Measurements from ENCODE around the gene TMEM163. TPM values are rescaled to one million over a fixed set of nuclear protein-coding genes. Genes with fewer than 3 reads are reported as not detected.

The TMEM163 gene
- polyA plus RNA-seq, 3 donors from 2014 or later: 1.1 to 5.2 (median 2.8) TPM

DNA sequence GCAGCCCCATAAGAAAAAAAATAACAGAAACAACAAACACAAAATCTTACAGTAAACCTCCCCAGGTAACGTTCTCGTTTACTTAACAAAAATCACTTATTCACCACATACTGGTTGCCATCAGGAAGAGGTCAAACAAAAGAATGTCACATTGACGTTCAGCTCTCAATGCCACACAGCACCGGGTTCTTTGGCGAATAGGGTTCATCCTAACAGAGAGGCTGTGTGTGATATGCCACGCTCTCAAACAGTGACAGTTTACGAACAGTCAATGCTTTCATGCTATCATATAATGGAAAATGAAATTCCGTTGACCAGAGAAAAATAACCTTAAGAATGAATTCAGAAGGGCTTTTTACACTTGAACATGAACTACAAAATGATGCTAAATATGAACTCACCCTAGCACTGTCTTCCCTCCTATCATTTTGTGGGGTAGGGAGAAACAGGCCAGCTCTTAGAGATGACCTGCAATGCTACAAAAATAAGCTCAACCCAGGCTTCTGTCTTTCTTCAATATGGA, 2.0 kb downstream of the TMEM163 start:
- Mint-ChIP-seq H3K27ac (peak overlapping the region in 2 of 6 donors; percentile 13 to 14), H3K27me3 (ENCODE audit: low read depth in 3 of 3) (peaks cover 11 to 25% (median 14%) of the 10 kb centered on the region in 3 donors), H3K36me3 (no peaks in the 10 kb centered on the region), H3K4me1 (peaks cover 50% of the 10 kb centered on the region in 2 donors), H3K4me3 (peak overlapping the region; percentile 82 to 88 (median 85)), H3K9me3 (peaks cover 0 to 1% (median 0%) of the 10 kb centered on the region in 6 donors)
- no peak for DNase-seq

DNA sequence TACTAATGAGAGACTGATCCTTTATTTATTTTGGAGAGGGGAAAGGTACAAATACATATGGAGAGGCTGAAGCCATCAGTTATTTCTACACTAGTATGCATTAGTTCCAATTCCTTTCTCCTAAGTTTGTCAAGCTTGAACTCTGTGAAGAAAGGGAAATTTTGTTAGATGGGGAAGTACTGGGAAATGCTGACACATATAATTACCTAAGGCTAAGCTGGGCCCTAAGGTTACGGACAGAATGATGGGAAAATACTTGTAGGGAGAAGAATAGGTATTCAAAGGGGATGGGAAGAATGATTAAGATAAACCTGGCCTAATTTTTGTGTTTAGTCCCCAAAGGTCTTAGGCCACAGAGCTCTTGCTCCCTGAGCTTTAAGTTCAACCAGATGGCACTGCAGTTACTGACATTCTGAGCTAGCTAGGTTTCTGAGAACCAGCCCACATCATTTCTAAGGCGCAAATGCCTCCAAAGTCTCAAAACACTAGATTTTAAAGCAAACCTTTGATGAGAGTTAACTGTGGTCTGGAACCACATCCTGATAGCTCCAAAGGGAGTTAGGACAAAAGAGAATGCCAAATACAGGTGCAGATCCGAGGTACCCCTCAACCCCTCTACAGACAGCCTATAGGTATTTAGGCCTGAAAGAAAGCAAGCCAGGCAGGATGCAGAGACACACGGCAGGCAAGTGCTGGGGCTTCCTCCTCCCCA, 2.7 kb downstream of the TMEM163 start:
- Mint-ChIP-seq H3K4me3 (peak overlapping the region in 3 of 5 donors; percentile 85 to 88 (median 85)), H3K36me3 (no peaks in the 10 kb centered on the region), H3K27me3 (ENCODE audit: low read depth in 3 of 3) (peaks cover 11 to 23% (median 14%) of the 10 kb centered on the region in 3 donors), H3K9me3 (peaks cover 0 to 1% (median 0%) of the 10 kb centered on the region in 6 donors), H3K27ac (peak overlapping the region in 2 of 6 donors; percentile 13 to 14), H3K4me1 (peaks cover 50% of the 10 kb centered on the region in 2 donors)
- DNase-seq: no peak

DNA sequence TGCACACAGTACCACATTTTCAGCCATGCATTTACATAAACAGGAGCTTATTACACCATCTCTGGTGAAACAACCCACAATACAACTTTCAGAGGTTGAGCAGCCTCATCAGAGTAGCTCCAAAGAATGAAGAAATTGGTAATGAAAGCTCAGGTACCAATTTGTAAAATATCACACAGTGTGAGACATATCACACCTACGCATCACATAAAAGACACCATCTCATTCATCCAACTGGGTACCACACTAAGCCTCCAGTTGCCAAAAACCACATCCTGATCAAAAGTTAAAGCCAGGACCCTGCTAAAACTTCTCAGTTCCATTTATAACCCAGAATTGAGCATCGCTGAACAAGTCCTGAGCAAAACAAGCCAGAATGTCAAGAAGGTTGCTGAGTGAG, 4.6 kb downstream of the TMEM163 start:
- Mint-ChIP-seq H3K9me3 (peaks cover 0 to 1% (median 0%) of the 10 kb centered on the region in 6 donors), H3K27ac (peak overlapping the region in 4 of 6 donors; percentile 5 to 62 (median 44)), H3K4me3 (peak overlapping the region in 1 of 5 donors; percentile 17)

DNA sequence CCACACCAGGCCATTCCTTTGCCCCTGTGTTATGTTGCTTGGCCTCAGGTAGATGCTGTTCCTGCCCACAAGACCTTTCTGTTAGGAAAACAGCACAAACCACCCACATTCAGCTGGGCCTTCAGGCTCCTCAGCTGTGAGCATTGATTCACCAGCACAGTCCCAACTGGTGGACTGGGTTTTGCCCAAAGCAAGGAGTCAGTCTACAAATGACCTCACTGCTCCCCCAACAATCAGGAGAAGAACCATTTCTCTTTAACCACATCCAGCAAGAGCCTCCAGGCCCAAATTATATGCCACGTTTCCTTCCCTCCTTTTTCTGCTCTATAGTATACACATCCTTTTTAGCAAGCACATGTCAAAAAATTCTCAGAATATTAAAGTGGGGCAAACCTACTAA, 5.2 kb downstream of the TMEM163 start:
- H3K27me3 Mint-ChIP-seq (ENCODE audit: low read depth in 3 of 3): peaks cover 7 to 17% (median 11%) of the 10 kb centered on the region in 3 donors
- H3K4me3 Mint-ChIP-seq: peak overlapping the region in 1 of 5 donors; percentile 9
- peak overlapping the region in 5 of 6 donors; percentile 10 to 62 (median 33) for H3K27ac Mint-ChIP-seq
- no peaks in the 10 kb centered on the region for H3K36me3 Mint-ChIP-seq
- H3K9me3 Mint-ChIP-seq: peaks cover 0 to 1% (median 0%) of the 10 kb centered on the region in 6 donors
- DNase-seq: no peak
- peaks cover 40 to 42% of the 10 kb centered on the region in 2 donors for H3K4me1 Mint-ChIP-seq

More for the DNA sequence above, 4.6 kb downstream of the TMEM163 start:
- no peaks in the 10 kb centered on the region for H3K36me3 Mint-ChIP-seq
- peaks cover 40 to 42% of the 10 kb centered on the region in 2 donors for H3K4me1 Mint-ChIP-seq
- peak; percentile 25 to 45 (median 35) for DNase-seq
- peaks cover 7 to 17% (median 11%) of the 10 kb centered on the region in 3 donors for H3K27me3 Mint-ChIP-seq (ENCODE audit: low read depth in 3 of 3)

DNA sequence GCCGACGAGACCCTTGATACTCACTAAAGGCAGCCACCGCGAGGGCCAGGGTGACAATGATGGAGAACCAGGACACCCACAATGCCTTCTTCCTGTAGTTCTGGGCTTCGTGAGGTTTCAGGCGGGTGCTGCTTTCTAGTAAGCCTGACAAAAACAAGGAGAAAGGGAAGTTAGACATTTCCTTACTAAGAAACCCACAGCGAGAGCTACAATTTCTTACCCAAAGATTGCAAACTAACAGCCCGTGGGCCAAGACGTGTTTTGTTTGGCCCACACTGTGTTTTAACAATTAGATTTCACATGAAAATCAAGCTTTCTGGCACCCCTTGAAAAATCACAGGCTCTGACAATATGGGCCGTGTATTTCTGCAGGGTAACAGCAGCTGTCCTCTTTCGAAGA, 5.6 kb downstream of the TMEM163 start:
- Mint-ChIP-seq H3K27me3 (ENCODE audit: low read depth in 3 of 3) (peaks cover 7 to 17% (median 11%) of the 10 kb centered on the region in 3 donors), H3K9me3 (peaks cover 0 to 1% (median 0%) of the 10 kb centered on the region in 6 donors), H3K27ac (peak overlapping the region in 1 of 6 donors; percentile 6), H3K36me3 (no peaks in the 10 kb centered on the region), H3K4me1 (peaks cover 40 to 42% of the 10 kb centered on the region in 2 donors), H3K4me3 (peak overlapping the region in 1 of 5 donors; percentile 0)
- no peak for DNase-seq

DNA sequence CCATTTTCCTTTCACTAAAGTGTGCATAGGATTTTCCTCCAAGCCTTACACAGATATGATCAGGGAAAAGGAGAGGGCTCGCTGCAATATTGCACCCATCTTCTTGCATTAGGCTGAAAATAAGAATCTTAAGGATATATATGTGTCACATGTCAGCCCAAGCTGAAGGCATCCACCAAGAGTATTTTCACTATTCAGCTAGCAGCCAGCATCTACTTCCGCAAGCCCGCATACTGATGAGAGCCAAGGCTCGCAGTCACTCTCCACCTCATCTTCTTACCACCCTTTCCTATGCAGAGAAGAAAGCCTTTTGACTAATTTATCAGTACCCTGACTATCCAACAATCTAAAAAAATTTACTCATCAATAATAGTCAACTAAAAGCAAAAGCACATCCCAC, 6.1 kb downstream of the TMEM163 start:
- Mint-ChIP-seq H3K36me3 (no peaks in the 10 kb centered on the region), H3K27ac (peak overlapping the region in 1 of 6 donors; percentile 6), H3K4me3 (peak overlapping the region in 1 of 5 donors; percentile 0), H3K4me1 (peaks cover 39 to 40% of the 10 kb centered on the region in 2 donors), H3K9me3 (peaks cover 0 to 1% (median 0%) of the 10 kb centered on the region in 6 donors), H3K27me3 (ENCODE audit: low read depth in 3 of 3) (peaks cover 7 to 16% (median 11%) of the 10 kb centered on the region in 3 donors)
- no peak for DNase-seq

DNA sequence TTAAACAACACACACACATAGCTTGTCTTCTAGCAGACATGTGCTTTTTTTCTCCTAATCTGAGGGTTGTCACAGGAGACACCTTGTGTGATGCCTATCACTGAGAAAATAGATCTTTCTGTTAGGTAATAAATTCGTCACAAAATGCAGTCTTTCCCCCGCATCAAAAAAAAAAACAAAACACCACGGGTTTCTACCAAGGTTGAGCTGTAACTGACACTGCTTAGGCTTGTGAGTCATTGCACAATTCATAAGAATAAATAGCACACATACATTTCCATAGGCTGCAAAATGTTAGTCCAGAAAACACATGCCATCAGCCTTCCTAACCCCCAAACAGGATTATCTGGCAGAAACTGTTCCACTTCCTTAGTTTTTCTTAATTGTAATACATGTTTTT, 6.5 kb downstream of the TMEM163 start:
- H3K9me3 Mint-ChIP-seq: no peaks in the 10 kb centered on the region
- peak overlapping the region in 1 of 6 donors; percentile 6 for H3K27ac Mint-ChIP-seq
- DNase-seq: no peak
- H3K4me1 Mint-ChIP-seq: peaks cover 38 to 40% of the 10 kb centered on the region in 2 donors
- peaks cover 0 to 3% (median 0%) of the 10 kb centered on the region in 3 donors for H3K36me3 Mint-ChIP-seq
- peaks cover 4 to 12% (median 11%) of the 10 kb centered on the region in 3 donors for H3K27me3 Mint-ChIP-seq (ENCODE audit: low read depth in 3 of 3)
- H3K4me3 Mint-ChIP-seq: no peak overlapping the region

DNA sequence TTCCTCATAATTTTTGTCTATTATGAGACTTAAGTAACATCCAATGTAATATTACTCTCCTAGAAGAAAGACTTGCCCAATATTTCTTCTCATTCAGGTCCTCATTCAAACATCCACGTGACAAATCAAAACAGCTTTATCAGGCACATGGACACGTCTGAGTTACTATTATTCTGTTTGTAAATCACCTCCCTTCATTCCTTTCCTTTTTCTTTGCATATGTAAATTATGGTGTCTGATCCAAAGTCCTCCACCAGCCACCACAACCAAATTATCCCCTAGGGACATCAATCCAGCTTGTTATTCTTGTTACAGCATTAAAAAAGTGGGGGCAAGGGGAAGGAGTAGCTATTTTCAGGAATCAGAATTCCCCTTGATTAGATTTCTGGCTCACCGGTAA, 7.1 kb downstream of the TMEM163 start:
- H3K9me3 Mint-ChIP-seq: no peaks in the 10 kb centered on the region
- H3K27ac Mint-ChIP-seq: no peak overlapping the region
- no peak overlapping the region for H3K4me3 Mint-ChIP-seq
- peaks cover 0 to 6% (median 0%) of the 10 kb centered on the region in 3 donors for H3K36me3 Mint-ChIP-seq
- H3K4me1 Mint-ChIP-seq: peaks cover 38 to 40% of the 10 kb centered on the region in 2 donors
- H3K27me3 Mint-ChIP-seq (ENCODE audit: low read depth in 3 of 3): peaks cover 4 to 11% (median 10%) of the 10 kb centered on the region in 3 donors
- DNase-seq: no peak

DNA sequence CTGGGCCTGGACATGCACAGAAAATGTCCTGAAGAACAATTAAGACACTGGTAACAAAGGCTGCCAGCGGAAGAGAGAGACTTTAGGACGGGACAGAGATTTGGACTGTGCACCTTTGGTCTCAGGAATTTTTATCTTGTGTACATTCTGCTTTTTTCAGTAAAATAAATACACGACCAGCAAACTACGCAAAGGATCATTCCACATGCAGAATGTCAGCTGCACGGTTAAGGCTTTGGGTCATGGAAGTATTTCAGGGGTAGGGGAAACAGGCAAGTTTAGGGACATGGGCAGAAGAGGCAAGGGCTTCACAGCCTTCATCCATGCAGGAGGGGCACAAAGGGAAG, 11.5 kb downstream of the TMEM163 start:
- Mint-ChIP-seq H3K27ac (peak overlapping the region in 1 of 6 donors; percentile 34), H3K4me3 (peak overlapping the region; percentile 17 to 87 (median 74)), H3K9me3 (no peaks in the 10 kb centered on the region), H3K27me3 (ENCODE audit: low read depth in 3 of 3) (peaks cover 4 to 8% (median 5%) of the 10 kb centered on the region in 3 donors), H3K36me3 (peaks cover 0 to 12% (median 0%) of the 10 kb centered on the region in 3 donors), H3K4me1 (peaks cover 26 to 28% of the 10 kb centered on the region in 2 donors)
- no peak for DNase-seq

DNA sequence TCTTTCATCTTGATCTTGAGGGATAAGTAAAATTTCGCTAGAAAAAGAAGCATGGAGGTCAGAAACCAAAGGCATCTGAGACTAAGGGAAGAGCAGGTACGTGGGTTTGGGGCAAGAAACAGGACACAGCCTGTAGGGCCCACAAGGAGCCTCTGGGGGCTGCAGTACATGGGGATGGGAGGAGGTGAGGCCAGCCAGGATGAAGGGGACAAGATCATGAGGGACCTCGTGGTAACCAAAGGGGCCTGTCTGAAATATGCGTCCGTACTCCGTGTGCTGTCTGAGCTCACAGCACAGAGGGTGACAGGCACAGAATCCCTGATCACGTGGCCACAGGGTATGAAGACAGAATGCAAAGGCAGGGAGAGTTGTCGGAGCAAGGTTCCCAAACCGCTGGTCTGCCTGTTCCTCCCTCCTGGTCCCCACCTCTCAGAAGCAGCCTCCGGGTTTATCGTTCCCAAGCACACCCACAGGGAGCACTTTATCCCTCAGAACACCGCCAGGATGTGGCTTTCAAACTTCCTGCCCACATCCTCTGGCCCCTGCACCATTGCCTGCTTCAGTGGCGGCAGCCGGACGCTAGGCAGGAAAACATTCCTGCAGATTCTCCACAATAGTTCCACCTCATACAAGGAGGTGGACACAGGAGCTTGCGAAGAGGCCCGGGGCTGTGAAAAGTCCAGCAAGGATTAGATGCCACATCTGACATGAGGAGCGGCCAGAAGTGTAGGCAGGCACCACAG, 12.0 kb downstream of the TMEM163 start:
- Mint-ChIP-seq H3K4me3 (peak overlapping the region; percentile 17 to 87 (median 74)), H3K9me3 (no peaks in the 10 kb centered on the region), H3K4me1 (peaks cover 26 to 28% of the 10 kb centered on the region in 2 donors), H3K27me3 (ENCODE audit: low read depth in 3 of 3) (peaks cover 4 to 8% (median 5%) of the 10 kb centered on the region in 3 donors), H3K27ac (peak overlapping the region in 3 of 6 donors; percentile 0 to 34 (median 31)), H3K36me3 (peaks cover 0 to 15% (median 4%) of the 10 kb centered on the region in 3 donors)
- DNase-seq: no peak

DNA sequence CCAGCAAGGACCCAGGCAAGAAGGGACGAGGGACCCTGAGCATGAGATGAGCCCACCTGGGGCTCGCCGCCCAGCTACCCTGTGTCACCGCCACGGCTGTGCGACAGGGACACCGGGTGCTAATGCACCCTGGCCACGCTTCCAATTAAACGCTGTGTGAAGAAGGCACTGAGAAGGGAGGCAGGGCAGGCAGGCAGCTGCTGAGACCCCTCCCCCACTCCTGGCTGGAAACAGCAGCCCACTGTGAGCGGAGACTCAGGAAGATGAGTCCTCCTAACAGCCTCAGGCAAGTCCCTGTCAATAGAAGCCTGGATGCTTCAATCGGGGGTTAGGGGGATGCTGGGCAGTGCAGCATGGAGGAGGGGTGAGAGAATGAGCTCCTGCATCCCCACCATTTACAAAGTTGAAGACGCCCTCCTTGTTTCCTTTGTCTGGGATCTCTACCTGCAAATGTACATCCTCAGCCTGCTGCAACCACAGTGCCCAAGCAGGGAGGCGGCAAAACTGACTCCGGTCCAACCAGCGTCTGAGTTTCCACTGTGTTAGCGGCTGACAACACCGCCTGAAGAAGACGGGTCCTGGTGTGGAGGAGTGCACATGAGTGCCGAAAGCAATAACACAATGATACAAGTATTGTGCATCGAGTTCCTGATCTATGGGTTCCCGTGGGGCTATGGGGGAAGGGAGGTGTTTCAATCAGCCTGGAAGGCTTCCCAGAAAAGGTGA, 12.8 kb downstream of the TMEM163 start:
- Mint-ChIP-seq H3K4me1 (peaks cover 26 to 28% of the 10 kb centered on the region in 2 donors), H3K36me3 (peaks cover 0 to 15% (median 4%) of the 10 kb centered on the region in 3 donors), H3K4me3 (peak overlapping the region; percentile 17 to 87 (median 74)), H3K27me3 (ENCODE audit: low read depth in 3 of 3) (peaks cover 4 to 10% (median 5%) of the 10 kb centered on the region in 3 donors), H3K27ac (peak overlapping the region in 3 of 6 donors; percentile 16 to 34 (median 31)), H3K9me3 (no peaks in the 10 kb centered on the region)
- no peak for DNase-seq

DNA sequence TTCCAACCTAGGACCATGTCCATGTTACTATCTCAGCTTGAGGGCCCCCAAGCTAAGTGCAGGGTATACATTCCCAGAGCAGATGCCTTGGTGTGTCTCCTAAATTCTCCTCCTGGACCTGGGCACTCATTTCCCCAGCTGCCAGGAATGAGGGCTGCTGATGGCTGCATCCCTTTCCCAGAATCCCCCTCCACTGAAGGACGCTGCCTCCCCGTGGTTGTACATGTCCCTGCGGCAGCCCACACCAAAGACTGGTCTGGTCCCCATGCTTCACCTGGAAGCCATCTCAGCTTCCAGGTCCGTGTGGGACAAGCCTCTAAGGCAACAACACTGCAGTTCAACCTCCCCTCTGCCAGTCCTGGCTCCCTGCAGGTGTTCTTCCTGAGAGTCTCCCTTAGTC, 14.6 kb downstream of the TMEM163 start:
- Mint-ChIP-seq H3K27me3 (ENCODE audit: low read depth in 3 of 3) (peaks cover 5 to 10% (median 6%) of the 10 kb centered on the region in 3 donors), H3K27ac (no peak overlapping the region), H3K4me3 (no peak overlapping the region), H3K4me1 (peaks cover 26 to 28% of the 10 kb centered on the region in 2 donors), H3K9me3 (no peaks in the 10 kb centered on the region), H3K36me3 (peaks cover 0 to 15% (median 4%) of the 10 kb centered on the region in 3 donors)
- DNase-seq: no peak

DNA sequence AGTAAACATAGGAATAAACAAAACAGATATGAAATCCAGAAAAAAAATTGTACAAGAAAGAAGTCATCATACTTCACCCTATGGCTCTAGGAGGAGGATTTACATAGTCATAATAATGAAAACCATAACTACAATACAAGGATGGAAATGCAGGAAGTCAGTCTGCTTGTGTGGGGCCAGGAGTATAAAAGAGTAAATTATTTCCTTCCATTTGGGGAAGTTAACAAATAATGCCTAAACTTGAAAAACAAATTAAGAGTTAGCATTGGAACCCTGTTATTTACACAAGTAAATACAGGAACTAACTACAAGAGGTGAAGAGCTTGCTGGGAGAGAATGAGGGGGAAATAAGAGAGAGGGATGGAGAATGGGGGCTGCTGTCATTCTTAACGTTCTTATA, 15.4 kb downstream of the TMEM163 start:
- Mint-ChIP-seq H3K4me1 (peaks cover 26 to 28% of the 10 kb centered on the region in 2 donors), H3K36me3 (peaks cover 0 to 17% (median 4%) of the 10 kb centered on the region in 3 donors), H3K27ac (peak overlapping the region in 1 of 6 donors; percentile 19), H3K9me3 (no peaks in the 10 kb centered on the region), H3K27me3 (ENCODE audit: low read depth in 3 of 3) (peaks cover 5 to 10% (median 6%) of the 10 kb centered on the region in 3 donors), H3K4me3 (no peak overlapping the region)
- no peak for DNase-seq

Measured in immature natural killer cell (primary cell).